Cardiac fibroblast (primary cell): Measurements from ENCODE around the gene TMPRSS15.

ENCODE experiments used
- DNase-seq, 2 donors: peaks; one replicate each; pipeline versions ENCODE4 v3.0.0 to v3.0.0-alpha.2; 2010; ENCODE audit warnings: low read depth in 2 of 2
- H3K4me3 ChIP-seq, 2 donors: replicated peaks in 1 of 2; 1 replicate in 1 of 2; 2 replicates in 1 of 2; pipeline ENCODE4 v1.5.1; 2011; ENCODE audit warnings: low read depth in 2 of 2, low read length in 2 of 2, mild to moderate bottlenecking in 2 of 2, moderate library complexity in 1 of 2
- TF ChIP-seq, protein P1 (sequence below): IDR thresholded peaks from one replicate; pipeline ENCODE4 v1.5.1; 2011; ENCODE audit warnings: low read depth, mild to moderate bottlenecking, low read length, inconsistent platforms

The TMPRSS15 gene

DNA sequence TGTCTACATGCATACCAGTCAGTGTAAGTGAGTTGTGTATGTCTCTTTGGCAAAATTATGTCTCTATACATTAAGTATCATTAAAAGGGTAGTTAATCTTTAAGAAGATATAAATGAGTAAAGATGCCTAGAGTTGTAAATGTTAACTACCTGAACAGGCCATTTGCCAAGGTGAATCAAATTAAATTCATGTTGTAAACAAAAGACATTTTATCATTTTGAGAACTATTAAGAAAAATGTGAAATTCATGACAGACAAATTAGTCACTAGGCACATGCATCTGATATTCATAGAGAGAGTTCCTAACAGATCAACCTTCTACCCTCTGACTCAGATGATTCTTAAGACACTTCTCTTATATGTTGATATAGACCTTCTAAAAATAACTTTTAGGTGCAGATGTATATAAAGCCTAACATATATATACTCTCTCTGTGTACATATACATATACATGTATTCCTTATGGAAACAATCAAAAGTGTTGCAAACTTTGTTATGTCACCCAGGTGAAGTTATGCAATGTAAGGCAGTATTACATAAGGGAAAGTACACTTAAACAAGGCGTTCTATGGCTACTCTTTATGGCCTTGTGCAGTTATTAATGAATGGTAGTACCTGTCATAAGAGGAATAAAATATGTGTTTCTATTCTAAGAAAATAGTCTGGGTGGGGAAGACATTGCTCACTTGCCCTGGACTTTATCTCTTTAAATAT lies at the start of gene TMPRSS15:
Gene TMPRSS15, minus strand, starts transcription at position 51 of the 716 bp plus-strand sequence. CDS start 163 bp downstream, outside the sequence.
- H3K4me3 ChIP-seq, result no peak within 1 kb of the TSS
- DNase-seq, result no peak
- TF ChIP-seq, protein P1, sequence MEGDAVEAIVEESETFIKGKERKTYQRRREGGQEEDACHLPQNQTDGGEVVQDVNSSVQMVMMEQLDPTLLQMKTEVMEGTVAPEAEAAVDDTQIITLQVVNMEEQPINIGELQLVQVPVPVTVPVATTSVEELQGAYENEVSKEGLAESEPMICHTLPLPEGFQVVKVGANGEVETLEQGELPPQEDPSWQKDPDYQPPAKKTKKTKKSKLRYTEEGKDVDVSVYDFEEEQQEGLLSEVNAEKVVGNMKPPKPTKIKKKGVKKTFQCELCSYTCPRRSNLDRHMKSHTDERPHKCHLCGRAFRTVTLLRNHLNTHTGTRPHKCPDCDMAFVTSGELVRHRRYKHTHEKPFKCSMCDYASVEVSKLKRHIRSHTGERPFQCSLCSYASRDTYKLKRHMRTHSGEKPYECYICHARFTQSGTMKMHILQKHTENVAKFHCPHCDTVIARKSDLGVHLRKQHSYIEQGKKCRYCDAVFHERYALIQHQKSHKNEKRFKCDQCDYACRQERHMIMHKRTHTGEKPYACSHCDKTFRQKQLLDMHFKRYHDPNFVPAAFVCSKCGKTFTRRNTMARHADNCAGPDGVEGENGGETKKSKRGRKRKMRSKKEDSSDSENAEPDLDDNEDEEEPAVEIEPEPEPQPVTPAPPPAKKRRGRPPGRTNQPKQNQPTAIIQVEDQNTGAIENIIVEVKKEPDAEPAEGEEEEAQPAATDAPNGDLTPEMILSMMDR, result no peak

DNA sequence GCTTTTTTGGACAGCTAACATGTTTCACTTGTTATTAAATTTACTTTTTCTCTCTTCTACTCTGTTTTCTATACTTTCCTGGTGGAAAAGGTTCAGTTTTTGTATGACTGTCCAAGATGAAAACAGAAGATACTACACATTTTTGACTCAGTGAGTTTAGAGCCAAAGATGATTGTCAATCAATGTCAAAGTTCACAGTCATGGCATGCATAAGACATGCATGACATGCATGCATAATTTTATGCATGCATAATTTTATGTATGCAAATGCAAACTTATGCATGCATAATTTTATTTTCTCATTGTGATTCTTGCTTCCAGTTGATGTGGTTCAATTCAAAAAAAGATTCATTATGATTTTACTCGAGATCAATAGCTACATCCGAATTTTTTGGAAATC lies 48.1 kb upstream of the TMPRSS15 start:
- DNase-seq, result no peak
- TF ChIP-seq, protein P1, result no peak
- no peak overlapping the region for H3K4me3 ChIP-seq

DNA sequence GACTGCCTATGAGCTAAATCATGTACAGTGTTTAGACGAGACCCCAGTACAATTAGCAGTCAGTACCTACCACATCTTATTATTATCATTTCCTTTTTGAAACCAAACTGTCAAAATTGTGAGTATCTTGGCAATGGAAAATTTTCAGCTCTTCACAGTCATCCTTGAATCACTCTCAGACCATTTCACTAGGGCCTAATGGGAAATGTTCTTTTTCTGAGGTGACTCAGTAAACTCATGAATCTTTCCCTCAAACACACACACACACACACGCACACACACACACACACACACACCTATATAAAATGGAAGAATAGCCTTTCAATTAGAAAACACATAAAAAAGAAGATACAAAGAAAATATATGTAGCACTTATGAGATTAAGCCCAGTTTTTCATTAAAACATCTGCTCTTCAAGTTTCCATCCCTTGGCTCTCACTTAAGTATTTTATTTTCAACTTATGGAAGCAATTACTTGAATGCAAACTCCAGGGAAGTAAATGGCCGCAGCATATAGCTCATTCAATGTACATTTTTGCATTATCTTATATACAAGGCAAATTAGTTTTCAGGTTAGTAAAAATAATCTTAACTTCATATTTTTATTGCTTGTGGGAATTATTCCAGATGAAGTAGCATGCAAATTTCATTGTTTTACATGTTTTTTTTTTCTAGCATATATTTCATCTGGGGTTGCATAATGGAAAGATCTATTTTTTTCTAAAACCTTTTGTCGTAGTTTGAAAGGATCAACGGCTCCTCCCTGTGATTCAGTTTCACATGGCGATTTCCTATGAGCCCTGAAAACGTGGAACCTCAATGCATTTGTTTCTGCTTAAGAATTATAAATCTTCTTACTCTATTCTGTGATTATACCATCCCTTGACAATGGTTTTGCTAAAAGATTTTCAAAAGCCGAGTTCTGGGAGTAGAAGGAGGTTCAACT lies 46.3 kb upstream of the TMPRSS15 start:
- TF ChIP-seq, protein P1, result no peak
- DNase-seq, result no peak
- H3K4me3 ChIP-seq, result no peak overlapping the region

DNA sequence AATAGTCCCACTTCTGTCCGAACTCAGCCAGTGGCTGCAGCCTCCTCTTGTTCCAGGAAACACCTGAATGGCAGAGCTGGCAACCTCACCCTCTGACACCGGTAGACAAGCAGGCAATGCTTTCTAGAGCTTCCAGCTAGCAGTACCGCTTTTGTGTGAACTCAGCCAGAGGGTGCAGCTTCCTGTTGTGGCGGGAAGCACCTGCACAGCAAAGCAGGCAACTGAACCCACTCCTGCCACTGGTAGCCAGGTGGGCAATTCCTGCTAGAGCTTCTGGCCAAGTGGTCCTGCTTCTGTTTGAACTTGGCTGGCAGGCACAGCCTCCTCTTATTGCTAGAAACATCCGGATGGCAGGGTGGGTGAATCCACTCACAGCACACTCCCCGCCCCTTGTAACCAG lies 40.1 kb upstream of the TMPRSS15 start:
- no peak for DNase-seq
- no peak overlapping the region for H3K4me3 ChIP-seq
- TF ChIP-seq, protein P1, result no peak

DNA sequence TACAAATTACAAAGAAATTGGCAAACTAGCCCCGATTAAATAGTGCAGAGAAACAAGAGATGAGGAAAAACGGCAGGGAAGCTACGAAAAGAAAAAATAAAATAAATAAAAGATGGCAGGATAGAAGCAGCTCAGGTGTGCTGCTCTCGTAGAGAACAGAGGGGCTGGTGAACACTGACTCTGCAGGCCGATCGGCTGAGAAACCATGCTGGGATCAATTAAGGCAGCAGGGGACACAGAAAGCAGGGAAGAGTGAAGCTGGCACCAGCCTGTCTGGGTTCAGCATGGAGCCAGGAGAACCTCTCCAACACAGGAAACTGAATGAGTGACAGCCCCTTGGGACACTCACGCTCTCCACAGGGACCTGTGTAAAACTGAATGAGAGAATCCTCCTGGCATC lies 39.5 kb upstream of the TMPRSS15 start:
- TF ChIP-seq, protein P1, result no peak
- DNase-seq, result no peak
- H3K4me3 ChIP-seq, result no peak overlapping the region

DNA sequence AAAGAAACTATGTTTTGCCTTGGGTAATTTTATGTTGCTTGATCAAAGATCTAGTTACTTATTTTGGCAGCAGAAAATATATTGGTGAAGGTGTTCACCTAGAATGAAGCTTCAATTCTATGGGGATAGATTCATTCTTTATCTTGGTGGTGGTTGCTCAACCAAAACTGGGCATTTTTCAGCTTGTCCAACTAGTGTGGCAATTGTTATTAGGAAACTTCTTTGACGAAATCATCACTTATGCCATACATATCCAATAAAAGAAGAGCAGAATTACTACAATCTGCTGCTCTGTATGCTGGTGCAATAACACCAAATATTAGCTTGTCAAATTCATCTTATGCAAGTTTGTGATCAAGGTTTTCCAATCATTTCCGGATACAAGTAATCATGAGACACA lies 26.8 kb upstream of the TMPRSS15 start:
- TF ChIP-seq, protein P1, result no peak
- H3K4me3 ChIP-seq, result no peak overlapping the region
- no peak for DNase-seq
